Trophoblast cell (in vitro differentiated cells and primary cell): ENCODE measurements around the gene PADI1.

Source experiments
- DNase-seq, 2 donors: peaks; one replicate each; pipeline ENCODE4 v3.0.0-alpha.2; 2016
- H2AFZ ChIP-seq: 2 replicates; pipeline ENCODE4 v1.6.1; 2013; ENCODE audit warnings: low read length, moderate library complexity, mild to moderate bottlenecking; ENCODE audit not compliant: insufficient read depth, poor library complexity
- H2AK5ac ChIP-seq: 2 replicates; pipeline ENCODE4 v1.6.1; 2013; ENCODE audit warnings: mild to moderate bottlenecking, low read length
- H2BK120ac ChIP-seq: 2 replicates; pipeline ENCODE4 v1.6.1; 2013; ENCODE audit warnings: low read length, mild to moderate bottlenecking, moderate library complexity; ENCODE audit not compliant: insufficient read depth, poor library complexity
- H2BK12ac ChIP-seq: 2 replicates; pipeline ENCODE4 v1.6.1; 2013; ENCODE audit warnings: mild to moderate bottlenecking, low read length, moderate library complexity
- H2BK5ac ChIP-seq: 2 replicates; pipeline ENCODE4 v1.6.1; 2013; ENCODE audit warnings: low read length, low read depth, moderate library complexity, mild to moderate bottlenecking; ENCODE audit not compliant: poor library complexity
- H3K14ac ChIP-seq: 2 replicates; pipeline ENCODE4 v1.6.1; 2013; ENCODE audit warnings: mild to moderate bottlenecking, low read length
- H3K18ac ChIP-seq: 2 replicates; pipeline ENCODE4 v1.6.1; 2013; ENCODE audit warnings: mild to moderate bottlenecking, low read length
- H3K23ac ChIP-seq: 2 replicates; pipeline ENCODE4 v1.6.1; 2013; ENCODE audit warnings: low read length
- H3K27ac ChIP-seq: 2 replicates; pipeline ENCODE4 v1.5.1; 2013; ENCODE audit warnings: low read depth, mild to moderate bottlenecking, inconsistent platforms, low read length, moderate library complexity
- H3K27me3 ChIP-seq: 2 replicates; pipeline ENCODE4 v1.6.1; 2013; ENCODE audit warnings: inconsistent platforms, mild to moderate bottlenecking, low read length, moderate library complexity; ENCODE audit not compliant: insufficient read depth
- H3K36me3 ChIP-seq, 2 experiments: 1 replicate in 1 of 2; 2 replicates in 1 of 2; pipeline ENCODE4 v1.6.1; 2013; ENCODE audit warnings: low read length in 2 of 2, mild to moderate bottlenecking in 2 of 2, moderate library complexity in 1 of 2; ENCODE audit not compliant: insufficient read depth in 2 of 2, control insufficient read depth in 1 of 2
- H3K4ac ChIP-seq: 2 replicates; pipeline ENCODE4 v1.6.1; 2013; ENCODE audit warnings: low read depth, mild to moderate bottlenecking, low read length, moderate library complexity
- H3K4me1 ChIP-seq, 2 experiments: 1 replicate in 1 of 2; 2 replicates in 1 of 2; pipeline ENCODE4 v1.6.1; 2013; ENCODE audit warnings: low read length in 2 of 2, mild to moderate bottlenecking in 2 of 2, moderate library complexity in 1 of 2; ENCODE audit not compliant: insufficient read depth in 2 of 2, control insufficient read depth in 1 of 2
- H3K4me2 ChIP-seq: 2 replicates; pipeline ENCODE4 v1.6.1; 2013; ENCODE audit warnings: inconsistent platforms, mild to moderate bottlenecking, low read length, moderate library complexity
- H3K4me3 ChIP-seq: 2 replicates; pipeline ENCODE4 v1.5.1; 2013; ENCODE audit warnings: mild to moderate bottlenecking, low read depth, low read length, inconsistent platforms
- H3K79me1 ChIP-seq: one replicate; pipeline ENCODE4 v1.6.1; 2013; ENCODE audit warnings: low read length
- H3K79me2 ChIP-seq: 2 replicates; pipeline ENCODE4 v1.6.1; 2013; ENCODE audit warnings: low read length, mild to moderate bottlenecking; ENCODE audit not compliant: control insufficient read depth, insufficient read depth, poor library complexity
- H3K9ac ChIP-seq: 2 replicates; pipeline ENCODE4 v1.6.1; 2013; ENCODE audit warnings: mild to moderate bottlenecking, low read length
- H3K9me3 ChIP-seq: 2 replicates; pipeline ENCODE4 v1.6.1; 2013; ENCODE audit warnings: low read depth, mild to moderate bottlenecking, control low read depth, inconsistent platforms, low read length; ENCODE audit not compliant: insufficient read depth
- H4K12ac ChIP-seq: 2 replicates; pipeline ENCODE4 v1.6.1; 2013; ENCODE audit warnings: low read depth, mild to moderate bottlenecking, low read length, moderate library complexity
- H4K8ac ChIP-seq: 2 replicates; pipeline ENCODE4 v1.6.1; 2013; ENCODE audit warnings: low read depth, mild to moderate bottlenecking, low read length, moderate library complexity
- H4K91ac ChIP-seq: one replicate; pipeline ENCODE4 v1.6.1; 2013; ENCODE audit warnings: low read depth, mild to moderate bottlenecking, low read length, moderate library complexity
- WGBS: extraction: QIAGEN DNeasy Blood & Tissue Kit; methylation state at CpG from one replicate; pipeline ENCODE4 v1.1.7; 2013; ENCODE audit warnings: missing lambda C conversion rate; ENCODE audit not compliant: insufficient read length, insufficient coverage; ENCODE audit errors: extremely low coverage; 5-methylcytosine and 5-hydroxymethylcytosine counted together

Gene PADI1

DNA sequence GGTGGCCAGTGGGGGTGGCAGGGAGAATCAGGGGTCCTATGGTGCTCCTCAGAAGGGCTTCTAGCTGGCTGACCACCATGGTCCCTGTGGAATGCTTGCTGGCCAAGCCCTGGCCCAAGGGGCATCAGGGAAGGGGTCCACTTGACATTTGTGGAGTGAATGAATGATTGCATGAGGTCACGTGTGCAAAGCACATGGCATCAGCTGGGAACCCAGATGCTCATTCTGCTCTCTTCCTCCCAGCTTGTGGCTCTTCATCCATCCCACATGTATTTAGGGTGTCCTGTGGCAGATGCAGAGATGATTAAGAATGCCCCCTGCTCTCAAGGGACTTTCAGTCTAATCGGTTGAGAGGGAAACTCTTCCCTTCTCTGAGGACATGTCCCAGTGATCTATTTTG is 76.0 kb downstream of the PADI1 start:
- no peak overlapping the region for H2AK5ac ChIP-seq
- no peak overlapping the region for H3K14ac ChIP-seq
- no peaks in the 10 kb centered on the region for H3K4me1 ChIP-seq
- no peak overlapping the region for H4K12ac ChIP-seq
- H2BK12ac ChIP-seq, result no peak overlapping the region
- no peak for DNase-seq
- no peak overlapping the region for H4K91ac ChIP-seq
- H3K9ac ChIP-seq, result no peak overlapping the region
- H3K79me2 ChIP-seq, result no peaks in the 10 kb centered on the region
- H2AFZ ChIP-seq, result no peak overlapping the region
- H3K36me3 ChIP-seq, result no peaks in the 10 kb centered on the region
- no peak overlapping the region for H2BK120ac ChIP-seq
- no peak overlapping the region for H3K4me3 ChIP-seq
- no CpG with 5 or more reads among the region's 2 CpGs for WGBS
- H3K9me3 ChIP-seq, result no peaks in the 10 kb centered on the region
- H3K4me2 ChIP-seq, result no peak overlapping the region
- H3K27ac ChIP-seq, result no peak overlapping the region
- H3K18ac ChIP-seq, result no peak overlapping the region
- H4K8ac ChIP-seq, result no peak overlapping the region
- no peak overlapping the region for H2BK5ac ChIP-seq
- no peak overlapping the region for H3K23ac ChIP-seq
- H3K79me1 ChIP-seq, result no peaks in the 10 kb centered on the region
- no peak overlapping the region for H3K4ac ChIP-seq
- no peaks in the 10 kb centered on the region for H3K27me3 ChIP-seq

DNA sequence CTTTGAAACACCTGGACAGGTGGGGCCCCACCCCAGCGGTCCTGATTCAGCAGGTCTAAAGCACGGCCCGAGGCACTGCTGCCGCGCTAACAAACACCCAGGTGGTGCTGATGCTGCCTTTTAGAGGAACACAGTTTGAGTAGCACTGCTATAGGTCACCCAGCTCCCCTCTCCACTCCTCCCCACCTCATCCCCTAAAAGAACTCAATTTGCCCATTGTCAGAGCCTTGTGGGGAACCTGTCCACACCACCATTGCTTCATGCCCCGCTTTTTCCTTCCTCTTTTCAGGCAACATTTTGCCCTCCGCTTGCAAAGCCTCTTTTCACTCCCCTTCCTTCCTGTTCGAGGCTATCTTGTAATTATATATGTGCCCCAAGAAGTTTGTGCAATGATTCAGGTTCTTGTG is 76.8 kb downstream of the PADI1 start:
- no peak overlapping the region for H3K27ac ChIP-seq
- no peak overlapping the region for H2AK5ac ChIP-seq
- H3K14ac ChIP-seq, result no peak overlapping the region
- WGBS, result no CpG with 5 or more reads among the region's 8 CpGs
- H3K4me1 ChIP-seq, result no peaks in the 10 kb centered on the region
- H4K91ac ChIP-seq, result no peak overlapping the region
- no peak overlapping the region for H3K9ac ChIP-seq
- H3K36me3 ChIP-seq, result no peaks in the 10 kb centered on the region
- H3K4me2 ChIP-seq, result no peak overlapping the region
- no peak overlapping the region for H2BK12ac ChIP-seq
- no peak overlapping the region for H4K8ac ChIP-seq
- H3K79me2 ChIP-seq, result no peaks in the 10 kb centered on the region
- H3K4ac ChIP-seq, result no peak overlapping the region
- no peak overlapping the region for H3K18ac ChIP-seq
- no peak overlapping the region for H2BK5ac ChIP-seq
- no peak overlapping the region for H4K12ac ChIP-seq
- no peak for DNase-seq
- no peaks in the 10 kb centered on the region for H3K79me1 ChIP-seq
- H2AFZ ChIP-seq, result no peak overlapping the region
- H3K4me3 ChIP-seq, result no peak overlapping the region
- no peak overlapping the region for H2BK120ac ChIP-seq
- H3K9me3 ChIP-seq, result no peaks in the 10 kb centered on the region
- H3K23ac ChIP-seq, result no peak overlapping the region
- H3K27me3 ChIP-seq, result no peaks in the 10 kb centered on the region

DNA sequence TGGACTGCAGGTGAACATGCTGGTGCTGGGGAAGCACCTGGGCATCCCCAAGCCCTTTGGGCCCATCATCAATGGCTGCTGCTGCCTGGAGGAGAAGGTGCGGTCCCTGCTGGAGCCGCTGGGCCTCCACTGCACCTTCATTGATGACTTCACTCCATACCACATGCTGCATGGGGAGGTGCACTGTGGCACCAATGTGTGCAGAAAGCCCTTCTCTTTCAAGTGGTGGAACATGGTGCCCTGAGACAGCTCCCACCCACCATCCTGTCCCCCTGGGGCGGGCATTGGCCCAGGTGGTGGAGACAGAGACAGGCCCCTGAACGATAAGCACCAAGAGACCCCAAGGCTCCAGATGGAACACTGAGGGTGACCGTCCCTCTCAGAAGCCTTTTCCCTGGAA is 77.9 kb downstream of the PADI1 start:
- no peak overlapping the region for H4K91ac ChIP-seq
- no CpG with 5 or more reads among the region's 5 CpGs for WGBS
- no peak overlapping the region for H2BK120ac ChIP-seq
- H3K9ac ChIP-seq, result no peak overlapping the region
- no peak overlapping the region for H3K18ac ChIP-seq
- H4K8ac ChIP-seq, result no peak overlapping the region
- no peak overlapping the region for H2BK5ac ChIP-seq
- no peak overlapping the region for H3K23ac ChIP-seq
- H3K9me3 ChIP-seq, result no peaks in the 10 kb centered on the region
- no peak overlapping the region for H3K27ac ChIP-seq
- H3K14ac ChIP-seq, result no peak overlapping the region
- no peaks in the 10 kb centered on the region for H3K36me3 ChIP-seq
- H4K12ac ChIP-seq, result no peak overlapping the region
- H3K4ac ChIP-seq, result no peak overlapping the region
- H3K4me3 ChIP-seq, result no peak overlapping the region
- H2BK12ac ChIP-seq, result no peak overlapping the region
- H2AFZ ChIP-seq, result no peak overlapping the region
- no peaks in the 10 kb centered on the region for H3K79me2 ChIP-seq
- H3K79me1 ChIP-seq, result no peaks in the 10 kb centered on the region
- H3K27me3 ChIP-seq, result no peaks in the 10 kb centered on the region
- DNase-seq, result no peak
- no peak overlapping the region for H3K4me2 ChIP-seq
- no peak overlapping the region for H2AK5ac ChIP-seq
- H3K4me1 ChIP-seq, result no peaks in the 10 kb centered on the region

DNA sequence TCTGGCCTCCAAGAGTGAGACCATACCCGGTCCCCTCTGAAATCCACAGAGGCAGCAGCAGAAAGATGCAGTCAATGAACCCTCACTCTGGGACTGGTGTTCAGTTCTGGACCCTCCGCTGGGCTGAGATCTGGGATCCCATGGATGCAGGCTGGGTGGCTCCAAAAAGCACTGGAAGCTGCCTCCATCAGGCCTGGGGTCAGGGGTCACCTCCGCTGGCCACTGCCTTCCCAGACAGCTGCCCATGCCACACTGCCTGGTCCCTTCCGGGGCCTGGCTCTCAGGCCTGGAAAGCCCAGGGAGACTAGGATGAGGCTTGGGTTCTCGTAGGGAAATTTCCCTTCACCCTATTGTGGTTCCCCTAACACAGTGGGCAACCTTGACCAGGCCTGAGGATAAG is 81.7 kb downstream of the PADI1 start:
- H3K4me2 ChIP-seq, result no peak overlapping the region
- no peak overlapping the region for H3K14ac ChIP-seq
- H3K27me3 ChIP-seq, result no peaks in the 10 kb centered on the region
- no peaks in the 10 kb centered on the region for H3K4me1 ChIP-seq
- DNase-seq, result no peak
- no peak overlapping the region for H3K27ac ChIP-seq
- no peak overlapping the region for H4K8ac ChIP-seq
- H3K4ac ChIP-seq, result no peak overlapping the region
- no peak overlapping the region for H2BK12ac ChIP-seq
- no peak overlapping the region for H3K4me3 ChIP-seq
- H3K79me2 ChIP-seq, result no peaks in the 10 kb centered on the region
- no CpG with 5 or more reads among the region's 5 CpGs for WGBS
- no peak overlapping the region for H2BK5ac ChIP-seq
- H2AFZ ChIP-seq, result no peak overlapping the region
- H2AK5ac ChIP-seq, result no peak overlapping the region
- no peak overlapping the region for H3K23ac ChIP-seq
- H3K9me3 ChIP-seq, result no peaks in the 10 kb centered on the region
- H4K12ac ChIP-seq, result no peak overlapping the region
- H3K18ac ChIP-seq, result no peak overlapping the region
- no peaks in the 10 kb centered on the region for H3K36me3 ChIP-seq
- no peak overlapping the region for H3K9ac ChIP-seq
- H4K91ac ChIP-seq, result no peak overlapping the region
- no peak overlapping the region for H2BK120ac ChIP-seq
- no peaks in the 10 kb centered on the region for H3K79me1 ChIP-seq
